DMS 273 treated with DMSO at 0.1 percent for 48 hours (cell line): ENCODE results near the gene QPCTL.
"Not testable (repeated sequence)": the region's sequence is repeated elsewhere in the genome, so short reads cannot be mapped to it uniquely, and the experiment has no call there.

Experiments used
- DNase-seq: peaks from one replicate; lab custom pipeline; 2025; lab: John Stamatoyannopoulos, UW

Gene QPCTL

GRCh38 chr19:45676851-45677263 lies 15.6 kb upstream of the QPCTL start:
- no peak for DNase-seq

- peak; percentile 83 for DNase-seq
These were observed 14.9 kb upstream of the QPCTL start for GRCh38 chr19:45677351-45678230.

DNA sequence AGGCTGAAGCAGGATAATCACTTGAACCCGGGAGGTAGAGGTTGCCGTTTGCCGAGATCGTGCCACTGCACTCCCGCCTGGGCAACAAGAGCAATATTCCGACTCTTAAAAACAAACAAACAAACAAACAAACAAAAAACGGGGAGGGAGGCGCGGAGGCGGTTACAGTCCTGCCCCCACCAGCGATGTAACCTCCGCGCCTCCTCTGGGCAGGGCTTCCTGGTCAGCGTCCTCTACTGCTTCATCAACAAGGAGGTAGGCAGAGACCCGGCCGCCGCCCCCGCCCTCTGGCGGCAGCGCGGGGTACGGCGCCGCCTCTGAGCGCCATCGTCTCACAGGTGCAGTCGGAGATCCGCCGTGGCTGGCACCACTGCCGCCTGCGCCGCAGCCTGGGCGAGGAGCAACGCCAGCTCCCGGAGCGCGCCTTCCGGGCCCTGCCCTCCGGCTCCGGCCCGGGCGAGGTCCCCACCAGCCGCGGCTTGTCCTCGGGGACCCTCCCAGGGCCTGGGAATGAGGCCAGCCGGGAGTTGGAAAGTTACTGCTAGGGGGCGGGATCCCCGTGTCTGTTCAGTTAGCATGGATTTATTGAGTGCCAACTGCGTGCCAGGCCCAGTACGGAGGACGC lies 11.0 kb upstream of the QPCTL start:
- peak; percentile 69 for DNase-seq

GRCh38 chr19:45682117-45682516 lies 10.3 kb upstream of the QPCTL start:
- DNase-seq: no peak

GRCh38 chr19:45682908-45683307 lies 9.6 kb upstream of the QPCTL start:
- no peak for DNase-seq

DNA sequence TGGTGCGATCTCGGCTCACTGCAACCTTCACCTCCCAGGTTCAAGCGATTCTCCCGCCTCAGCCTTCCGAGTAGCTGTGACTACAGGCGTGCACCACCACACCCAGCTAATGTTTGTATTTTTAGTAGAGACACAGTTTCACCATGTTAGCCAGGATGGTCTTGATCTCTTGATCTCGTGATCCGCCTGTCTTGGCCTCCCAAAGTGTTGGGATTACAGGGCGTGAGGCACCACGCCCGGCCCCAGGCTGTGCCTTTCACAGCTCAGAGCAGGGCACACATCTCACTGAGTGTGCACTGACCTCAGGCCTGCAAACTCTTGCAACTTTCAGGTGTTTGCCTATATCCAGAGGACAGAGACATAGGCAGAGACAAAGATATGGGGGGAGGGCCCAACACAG lies 7.4 kb upstream of the QPCTL start:
- DNase-seq: not testable (repeated sequence)

- DNase-seq: no peak
These were observed 4.9 kb upstream of the QPCTL start for GRCh38 chr19:45687599-45687998.

GRCh38 chr19:45691516-45692186 lies 815 bp upstream of the QPCTL start, which contains the start of gene SNRPD2:
Gene SNRPD2 (minus strand): TSS chr19:45691953. CDS start chr19:45691888, 65 bp downstream.
- peak; percentile 90 for DNase-seq

DNA sequence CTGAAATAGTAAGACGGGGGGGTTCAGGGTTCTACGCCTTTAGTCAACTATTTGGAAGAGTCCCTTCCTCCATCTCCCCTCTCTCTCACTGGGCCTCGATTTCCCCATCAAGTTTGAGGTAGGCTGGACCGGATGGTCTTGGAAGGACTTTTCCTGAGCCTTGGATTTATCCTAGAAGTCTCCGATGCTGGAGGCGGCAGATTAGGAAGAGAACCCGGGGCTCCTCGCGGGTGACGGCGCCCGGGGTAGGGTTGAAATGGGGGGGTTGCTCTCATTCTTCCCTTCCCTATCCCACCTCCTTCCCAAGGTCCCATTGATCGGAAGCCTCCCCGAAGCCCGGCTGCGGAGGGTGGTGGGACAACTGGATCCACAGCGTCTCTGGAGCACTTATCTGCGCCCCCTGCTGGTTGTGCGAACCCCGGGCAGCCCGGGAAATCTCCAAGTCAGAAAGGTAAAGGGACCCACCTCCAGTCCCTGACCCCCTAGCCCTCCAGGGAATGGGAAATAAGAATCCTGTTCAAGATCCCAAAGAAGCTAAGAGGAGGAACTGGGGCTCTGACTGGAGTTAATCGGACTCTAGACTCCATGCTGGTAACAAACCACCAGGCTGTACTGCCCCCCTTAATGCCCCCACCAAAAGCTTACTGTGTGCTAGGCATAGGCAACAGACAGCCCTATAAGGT lies 781 bp downstream of the QPCTL start:
- peak; percentile 19 for DNase-seq

- DNase-seq: no peak
These were observed 9.2 kb downstream of the QPCTL start for GRCh38 chr19:45701676-45702075.

DNA sequence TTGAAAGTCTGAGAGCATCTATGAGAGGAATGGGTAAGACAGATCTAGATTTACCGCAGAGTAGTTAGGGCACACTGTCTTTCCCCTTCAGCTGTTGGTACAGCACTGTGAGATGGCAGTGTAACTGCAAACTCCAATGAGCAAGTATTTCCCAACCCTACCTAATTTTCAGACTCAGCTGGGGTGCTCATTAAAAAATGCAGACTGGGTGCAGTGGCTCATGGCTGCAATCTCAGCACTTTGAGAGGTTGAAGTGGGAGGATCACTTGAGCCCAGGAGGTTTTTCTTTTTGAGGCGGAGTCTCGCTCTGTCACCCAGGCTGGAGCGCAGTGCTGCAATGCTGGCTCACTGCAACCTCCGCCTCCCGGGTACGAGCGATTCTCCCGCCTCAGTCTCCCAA lies 12.6 kb downstream of the QPCTL start:
- DNase-seq: no peak

DNA sequence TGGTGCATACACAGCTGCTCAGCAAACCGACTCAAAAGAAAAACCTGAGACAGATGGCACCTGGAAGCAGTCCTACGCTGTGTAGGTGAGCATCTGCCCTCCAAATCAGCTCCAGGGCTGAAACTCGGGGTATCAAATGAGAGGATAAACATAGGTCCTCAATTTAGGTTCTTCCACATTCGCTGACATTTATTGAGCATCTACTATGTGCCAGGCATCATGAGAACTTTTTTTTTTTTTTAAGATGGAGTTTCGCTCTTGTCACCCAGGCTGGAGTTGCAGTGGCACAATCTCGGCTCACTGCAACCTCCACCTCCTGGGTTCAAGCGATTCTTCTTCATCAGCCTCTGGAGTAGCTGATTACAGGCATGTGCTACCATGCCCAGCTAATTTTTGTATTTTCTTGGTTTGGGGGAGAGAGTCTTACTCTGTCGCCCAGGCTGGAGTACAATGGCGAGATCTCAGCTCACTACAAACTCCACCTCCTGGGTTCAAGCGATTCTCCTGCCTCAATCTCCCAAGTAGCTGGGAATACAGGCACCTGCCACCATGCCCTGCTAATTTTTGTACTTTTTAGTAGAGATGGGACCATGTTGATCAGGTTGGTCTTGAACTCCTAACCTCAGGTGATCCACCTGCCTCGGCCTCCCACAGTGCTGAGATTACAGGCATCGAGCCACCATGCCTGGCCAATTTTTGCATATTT lies 13.4 kb downstream of the QPCTL start:
- no peak for DNase-seq

DNA sequence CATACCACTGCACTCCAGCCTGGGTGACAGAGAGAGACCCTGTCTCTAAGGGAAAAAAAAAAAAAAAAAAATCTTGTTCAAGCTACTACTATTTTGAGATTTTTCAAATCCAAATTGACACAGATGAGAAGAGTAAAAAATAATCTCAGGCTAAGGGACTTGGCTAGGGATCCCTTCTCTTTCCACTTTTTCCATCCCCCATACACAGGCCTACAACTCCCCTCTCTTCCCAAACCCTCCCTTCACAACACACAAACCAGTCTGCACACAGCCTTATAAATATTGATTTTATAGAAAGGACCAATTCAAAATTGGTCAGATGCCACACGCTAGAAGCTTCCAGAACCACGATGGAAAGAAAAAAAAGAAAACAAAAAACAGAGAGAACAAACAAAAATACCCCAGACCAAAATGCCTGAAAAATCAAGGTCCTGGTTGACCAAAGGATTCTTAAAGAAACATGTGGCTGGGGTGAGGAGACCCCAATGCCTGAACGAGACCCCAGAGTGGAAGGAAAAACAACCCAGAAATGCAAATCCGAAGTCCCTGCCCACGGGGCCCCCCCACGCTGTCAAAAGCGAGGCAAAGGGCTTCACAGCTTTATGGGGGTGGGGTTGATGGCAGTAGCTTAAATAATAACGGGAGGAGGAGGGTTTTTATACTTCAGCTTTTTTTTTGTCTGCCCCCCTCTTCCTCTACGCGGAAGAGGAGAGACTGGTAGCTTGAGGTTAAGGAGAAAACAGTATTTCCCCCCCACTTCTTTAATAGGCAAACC lies 18.1 kb downstream of the QPCTL start:
- no peak for DNase-seq

GRCh38 chr19:45711851-45712698 lies 19.6 kb downstream of the QPCTL start:
- no peak for DNase-seq

DNA sequence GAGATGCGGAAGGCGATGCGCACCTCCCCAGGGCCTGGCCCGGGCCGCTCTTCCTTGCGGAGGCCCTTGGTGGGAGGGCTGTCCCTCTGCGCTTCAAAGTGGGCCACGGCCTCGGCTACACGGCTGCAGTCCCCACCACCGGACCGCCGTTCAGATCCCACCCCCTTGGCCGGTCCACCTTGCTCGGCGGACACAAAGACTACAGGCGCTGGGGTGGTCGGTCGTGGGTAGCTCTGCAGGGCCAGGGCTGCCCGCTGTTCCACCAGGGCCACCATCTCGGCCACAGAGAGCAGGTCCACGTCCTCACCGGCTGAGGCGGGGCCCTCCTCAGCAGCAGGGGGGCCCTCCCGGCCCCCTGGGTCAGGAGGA lies 20.2 kb downstream of the QPCTL start:
- no peak for DNase-seq

DNA sequence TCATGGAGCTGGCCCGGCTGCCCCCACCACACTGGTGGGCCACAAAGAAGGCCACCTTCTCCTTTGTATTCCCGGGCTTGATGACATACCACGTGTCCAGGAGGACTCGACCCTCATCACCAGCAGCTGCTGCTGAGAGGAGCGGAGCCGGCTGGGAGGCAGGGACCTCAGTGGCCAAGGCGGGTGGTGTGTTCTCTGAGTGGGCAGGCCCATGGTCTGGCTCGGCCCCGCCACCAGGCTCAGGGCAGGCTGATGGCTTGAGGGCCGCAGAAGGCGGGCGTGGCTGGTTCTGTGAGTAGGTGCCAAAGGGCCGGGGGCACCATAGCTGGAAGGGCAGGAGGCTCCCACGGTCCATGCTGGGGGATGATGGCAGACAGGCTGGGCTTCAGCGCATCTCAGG lies 20.7 kb downstream of the QPCTL start:
- no peak for DNase-seq

GRCh38 chr19:45715139-45715538 lies 22.7 kb downstream of the QPCTL start:
- no peak for DNase-seq

- DNase-seq: no peak
These were observed 24.1 kb downstream of the QPCTL start for GRCh38 chr19:45716359-45717130.
